ENCODE data around the gene S1PR1. TPM values are rescaled to one million over a fixed set of nuclear protein-coding genes. Genes with fewer than 3 reads are reported as not detected.

S1PR1 gene
- total and polyA plus RNA-seq, 2 donors (not counting 3 experiments of a cell fraction or from before 2014, with no cell fraction given): 137 to 387 TPM

- peak; percentile 81 for FAIRE-seq
- ChIA-PET POLR2A (no interaction called here), CTCF (interaction anchor here (1.0 to 1.1 kb wide), 2 partner anchors 20 to 42 kb away, joined by 3 read pairs; no protein-coding TSS in a partner anchor)
- H3K27me3 ChIP-seq (ENCODE audit: control insufficient read depth in 2 of 2, insufficient read depth in 2 of 2, low read length in 2 of 2): no peaks in the 10 kb centered on the region
- H3K9me3 ChIP-seq (replicated peaks; ENCODE audit: control insufficient read depth, insufficient read depth, low read length): no peaks in the 10 kb centered on the region
- H3K27ac ChIP-seq (ENCODE audit: insufficient read depth, low read depth, low read length): no peak overlapping the region
- dilution Hi-C loops (cut with MboI; ENCODE audit: extremely low pct_ligation_motif_present, low sequenced_read_pairs): no loop called here
- no peak overlapping the region for H3K4me3 ChIP-seq (replicated peaks in 1 of 3; ENCODE audit: insufficient read depth in 1 of 3, low read depth in 1 of 3, low read length in 3 of 3)
- H3K9me1 ChIP-seq (replicated peaks; ENCODE audit: control insufficient read depth, extremely low read depth, insufficient read depth, low read length): no peaks in the 10 kb centered on the region
- TF ChIP-seq JUN (IDR thresholded peaks at IDR 0.05; ENCODE audit: borderline replicate concordance, insufficient read depth, insufficient read length, low read depth) (no peak), MYC (IDR thresholded peaks at IDR 0.05; ENCODE audit: low read depth, low read length) (no peak), GATA2 (IDR thresholded peaks at IDR 0.05; ENCODE audit: insufficient read depth, insufficient read length, low read depth, low read length) (peak; percentile 80), MAX (IDR thresholded peaks at IDR 0.05; ENCODE audit: insufficient read depth, insufficient read length) (no peak), EZH2 (IDR thresholded peaks at IDR 0.05; ENCODE audit: borderline replicate concordance, low read depth, low read length, severe bottlenecking) (no peak), CTCF (IDR thresholded peaks at IDR 0.05; ENCODE audit: extremely low read depth in 1 of 2, insufficient read depth in 1 of 2, low read depth in 1 of 2, low read length in 2 of 2) (no peak), POLR2A (IDR thresholded peaks at IDR 0.05; ENCODE audit: low read depth, low read length) (no peak), POLR2AphosphoS5 (IDR thresholded peaks at IDR 0.05; ENCODE audit: insufficient read depth, low read depth, low read length) (no peak)
- H3K36me3 ChIP-seq (ENCODE audit: control insufficient read depth in 2 of 2, extremely low read depth in 1 of 2, insufficient read depth in 2 of 2, low read length in 2 of 2): no peaks in the 10 kb centered on the region
- H3K4me2 ChIP-seq (ENCODE audit: insufficient read depth, low read length): peak overlapping the region; percentile 25
- no peaks in the 10 kb centered on the region for H4K20me1 ChIP-seq (replicated peaks; ENCODE audit: control insufficient read depth, extremely low read depth, insufficient read depth, low read length)
- peak; percentile 77 for DNase-seq (ENCODE audit: low read depth, low spot score)
- H3K9ac ChIP-seq (replicated peaks; ENCODE audit: extremely low read depth, insufficient read depth, low read length): no peak overlapping the region
- peaks cover 17% of the 10 kb centered on the region for H3K4me1 ChIP-seq (ENCODE audit: control insufficient read depth, extremely low read depth, insufficient read depth, low read length)
- no TSS peak for BruUV-seq (replicated peaks)
- no peaks in the 10 kb centered on the region for H3K79me2 ChIP-seq (ENCODE audit: control insufficient read depth, insufficient read depth, low read length)
- intact Hi-C loops (cut with micrococcal nuclease): no loop called here
- H2AFZ ChIP-seq (ENCODE audit: low read depth, low read length): peak overlapping the region; percentile 11
Measured at GRCh38 chr1:101282314-101283038, 45.7 kb downstream of the S1PR1 start.

All from endothelial cell of umbilical vein (primary cell).